HEK293T (cell line): ENCODE data around the gene GHR.

ENCODE experiments used
- BHLHE40 ChIP-seq: fragments of 450-650 bp; IDR thresholded peaks from 2 replicates; pipeline ENCODE4 v1.6.1; 2016; ENCODE audit warnings: mild to moderate bottlenecking, moderate library complexity, borderline replicate concordance
- ELF4 ChIP-seq: fragments of 450-650 bp; IDR thresholded peaks from 2 replicates; pipeline ENCODE4 v1.6.1; 2017; ENCODE audit warnings: antibody characterized with exemption
- NFRKB ChIP-seq: fragments of 450-650 bp; IDR thresholded peaks from 2 replicates; pipeline ENCODE4 v1.6.1; 2016; ENCODE audit warnings: mild to moderate bottlenecking, moderate library complexity
- SP1 ChIP-seq: fragments of 450-650 bp; IDR thresholded peaks from 2 replicates; pipeline ENCODE4 v1.6.1; 2017

GRCh38 chr5:42626462-42626861 is 203.2 kb downstream of the GHR start:
- no peak for TF ChIP-seq BHLHE40
- TF ChIP-seq SP1: no peak
- no peak for TF ChIP-seq NFRKB
- no peak for TF ChIP-seq ELF4
